OCI-LY1 (cell line): ENCODE data around the gene GLI3.

ENCODE experiments used
- EZH2 ChIP-seq: fragments of 200-600 bp; sonication (generic), shearing (Covaris generic); IDR thresholded peaks from 2 replicates; pipeline ENCODE4 v1.8.0; 2017; ENCODE audit warnings: borderline replicate concordance, mixed run types, mild to moderate bottlenecking, antibody characterized with exemption, low read length, moderate library complexity, mixed read lengths
- TF ChIP-seq, protein P1 (sequence below): fragments of 200-600 bp; sonication (generic), shearing (Covaris generic); IDR thresholded peaks from 2 replicates; pipeline ENCODE4 v1.5.1; 2017; ENCODE audit warnings: mild to moderate bottlenecking, antibody characterized with exemption, low read length, moderate library complexity, mixed read lengths

DNA sequence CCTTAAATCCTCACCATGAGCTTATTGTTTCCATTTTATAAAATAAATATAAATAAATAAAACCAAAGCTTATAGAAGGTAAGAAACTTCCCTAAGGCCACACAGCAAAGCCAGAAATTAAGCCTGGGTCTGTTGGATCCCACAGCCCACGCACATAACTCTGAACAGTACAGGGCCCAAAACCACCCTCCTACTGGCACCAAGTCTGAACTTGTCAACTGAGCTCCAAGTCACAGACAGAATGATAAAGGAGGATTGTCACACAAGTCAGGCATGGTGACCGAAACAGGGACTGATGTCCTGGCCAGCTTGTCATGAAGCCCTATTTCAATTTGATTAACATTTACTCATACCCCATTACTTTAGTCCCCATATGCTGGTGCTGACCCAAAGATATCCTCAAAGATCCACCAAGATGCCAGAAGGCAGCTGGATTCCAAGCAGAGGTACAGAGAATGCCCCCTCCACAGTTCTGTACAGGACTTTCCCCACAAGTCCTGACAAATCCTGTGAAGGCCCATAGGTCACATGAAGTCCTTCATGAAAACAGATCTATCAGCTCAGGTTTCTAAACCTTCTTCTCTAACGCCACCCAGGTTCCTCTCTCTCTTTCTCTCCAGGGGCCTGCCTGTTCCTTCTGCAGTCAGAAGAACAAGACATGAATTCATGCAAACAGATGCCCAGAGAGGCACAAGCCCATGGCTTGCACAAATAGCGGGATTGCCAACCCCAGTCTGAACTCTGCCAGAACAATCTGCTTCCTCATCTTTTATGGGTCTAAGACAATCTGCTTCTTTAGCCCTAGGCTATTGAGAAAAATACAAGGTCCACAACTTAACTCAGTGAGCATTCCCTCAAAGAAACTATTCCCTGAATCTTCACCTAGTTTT, 60.9 kb downstream of the GLI3 start:
- TF ChIP-seq, protein P1, sequence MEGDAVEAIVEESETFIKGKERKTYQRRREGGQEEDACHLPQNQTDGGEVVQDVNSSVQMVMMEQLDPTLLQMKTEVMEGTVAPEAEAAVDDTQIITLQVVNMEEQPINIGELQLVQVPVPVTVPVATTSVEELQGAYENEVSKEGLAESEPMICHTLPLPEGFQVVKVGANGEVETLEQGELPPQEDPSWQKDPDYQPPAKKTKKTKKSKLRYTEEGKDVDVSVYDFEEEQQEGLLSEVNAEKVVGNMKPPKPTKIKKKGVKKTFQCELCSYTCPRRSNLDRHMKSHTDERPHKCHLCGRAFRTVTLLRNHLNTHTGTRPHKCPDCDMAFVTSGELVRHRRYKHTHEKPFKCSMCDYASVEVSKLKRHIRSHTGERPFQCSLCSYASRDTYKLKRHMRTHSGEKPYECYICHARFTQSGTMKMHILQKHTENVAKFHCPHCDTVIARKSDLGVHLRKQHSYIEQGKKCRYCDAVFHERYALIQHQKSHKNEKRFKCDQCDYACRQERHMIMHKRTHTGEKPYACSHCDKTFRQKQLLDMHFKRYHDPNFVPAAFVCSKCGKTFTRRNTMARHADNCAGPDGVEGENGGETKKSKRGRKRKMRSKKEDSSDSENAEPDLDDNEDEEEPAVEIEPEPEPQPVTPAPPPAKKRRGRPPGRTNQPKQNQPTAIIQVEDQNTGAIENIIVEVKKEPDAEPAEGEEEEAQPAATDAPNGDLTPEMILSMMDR: no peak
- TF ChIP-seq EZH2: no peak
